Sigmoid colon (tissue), 7 donors: ENCODE data around the gene SERPINE1. TPM values are rescaled to one million over a fixed set of nuclear protein-coding genes. Genes with fewer than 3 reads are reported as not detected.

Experiments
- DNase-seq: peaks from one replicate; pipeline ENCODE4 v3.0.0-alpha.2; 2019
- H3K27ac ChIP-seq, 4 donors: fragments of 200-600 bp; sonication (generic); one replicate each; pipeline ENCODE4 v1.5.1; 2016 to 2019; ENCODE audit warnings: mild to moderate bottlenecking in 1 of 4
- H3K27me3 ChIP-seq, 3 donors: fragments of 200-600 bp; sonication (generic); one replicate each; pipeline ENCODE4 v1.5.1; 2019; ENCODE audit warnings: mild to moderate bottlenecking in 1 of 3
- H3K36me3 ChIP-seq, 4 donors: fragments of 200-600 bp; sonication (generic); one replicate each; pipeline ENCODE4 v1.5.1; 2016 to 2019
- H3K4me1 ChIP-seq, 4 donors: fragments of 200-600 bp; sonication (generic); one replicate each; pipeline ENCODE4 v1.5.1; 2017 to 2019
- H3K4me3 ChIP-seq, 4 donors: fragments of 200-600 bp; sonication (generic); one replicate each; pipeline ENCODE4 v1.5.1; 2017 to 2019; ENCODE audit warnings: mild to moderate bottlenecking in 2 of 4, moderate library complexity in 1 of 4
- H3K9me3 ChIP-seq, 4 donors: fragments of 200-600 bp in 3 of 4; sonication (generic) in 3 of 4; one replicate each; pipeline versions ENCODE4 v1.5.1 to v1.6.1; 2013 to 2019
- EP300 ChIP-seq, 4 donors: sonication (generic); formaldehyde crosslinking; IDR thresholded peaks; one replicate each; pipeline ENCODE4 v1.6.1; 2017; ENCODE audit warnings: antibody characterized with exemption in 4 of 4
- POLR2A ChIP-seq, 2 donors: fragments of 450-650 bp; IDR thresholded peaks; one replicate each; pipeline ENCODE4 v1.6.1; 2016; ENCODE audit warnings: antibody characterized with exemption in 2 of 2, mild to moderate bottlenecking in 2 of 2, moderate library complexity in 2 of 2
- POLR2AphosphoS5 ChIP-seq, 4 donors: sonication (generic); formaldehyde crosslinking; IDR thresholded peaks; one replicate each; pipeline ENCODE4 v1.6.1; 2017; ENCODE audit warnings: antibody characterized with exemption in 4 of 4
- WGBS, 2 donors: extraction: QIAGEN DNeasy Blood & Tissue Kit; methylation state at CpG; one replicate each; pipeline ENCODE4 v1.1.7; 2013; 5-methylcytosine and 5-hydroxymethylcytosine counted together
- intact Hi-C: fragments of 100-400 bp; cut with DNase I; formaldehyde crosslinking; loops from one replicate; pipeline ENCODE4 v1.15.1; 2023
- polyA plus RNA-seq, 3 donors: library from polyadenylated mRNA; stranded (reverse); fragments of 200-250 nt; gene quantifications; one replicate each; pipeline ENCODE4 v1.2.3, GENCODE V29; 2013
- total RNA-seq, 4 donors: library from RNA; depleted of rRNA; stranded (reverse); fragments of >200 nt; gene quantifications; one replicate each; pipeline ENCODE4 v1.1.0, GENCODE V29; 2016
- TF ChIP-seq, protein P1 (sequence below), 4 experiments: fragments of 450-650 bp in 3 of 4; fragments of 200-600 bp in 1 of 4; IDR thresholded peaks; one replicate each; pipeline ENCODE4 v1.5.1; 2016 to 2019; ENCODE audit warnings: antibody characterized with exemption in 4 of 4, mild to moderate bottlenecking in 3 of 4, moderate library complexity in 2 of 4
- donor health status: healthy with polysubstance abuse.
- donor health status: Bipolar disorder and iron deficiency.
- donor health status: healthy.

The SERPINE1 gene
- total and polyA plus RNA-seq, 7 donors: 0.46 to 21.3 (median 9.3) TPM

DNA sequence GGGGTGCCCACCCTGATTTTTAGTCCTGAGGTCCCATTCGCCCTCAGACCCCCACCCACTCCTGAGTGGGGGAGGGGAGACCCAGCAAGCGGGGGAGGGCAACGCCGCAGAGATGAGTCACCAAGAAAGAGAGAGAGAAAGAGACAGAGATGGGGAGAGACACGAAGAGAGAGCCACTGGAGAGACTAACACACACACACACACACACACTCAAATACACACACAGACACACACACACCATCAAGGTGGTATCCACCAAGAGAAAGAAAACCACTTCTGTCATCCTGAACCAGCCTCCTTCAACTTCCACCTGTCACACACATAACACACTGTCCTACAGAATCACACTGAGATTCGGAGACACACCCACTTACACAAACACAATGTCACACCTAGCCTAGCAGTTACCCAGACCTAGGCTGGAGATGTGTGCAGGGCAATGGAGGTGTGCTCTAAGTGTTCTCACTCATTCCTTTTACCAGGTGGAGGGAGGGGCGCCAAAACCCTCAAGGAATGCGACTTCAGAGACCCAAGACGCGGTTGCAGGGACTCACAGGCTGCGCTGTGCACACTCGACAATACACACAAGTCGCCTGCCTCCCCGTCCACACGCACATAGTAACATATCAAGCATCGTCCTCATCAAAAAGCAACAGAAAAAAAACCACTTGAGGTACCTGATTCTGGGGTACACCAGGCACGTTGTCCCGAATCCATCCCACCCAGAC lies 42.4 kb downstream of the SERPINE1 start:
- Histone ChIP-seq H3K9me3 (no peaks in the 10 kb centered on the region), H3K4me1 (peaks cover 0 to 53% (median 47%) of the 10 kb centered on the region in 4 donors), H3K27me3 (peaks cover 78 to 100% (median 97%) of the 10 kb centered on the region in 3 donors), H3K27ac (no peak overlapping the region), H3K4me3 (no peak overlapping the region), H3K36me3 (no peaks in the 10 kb centered on the region)
- no peak for DNase-seq
- intact Hi-C loops: loop anchor here (1.0 to 10.0 kb wide), 2 partner anchors 25 to 274 kb away; partner anchors contain the start of gene ACHE
- 2 to 3% methylated on average over 18 of the region's 18 CpGs for WGBS, 2 donors
- TF ChIP-seq POLR2AphosphoS5 (IDR thresholded peaks at IDR 0.05) (no peak), POLR2A (IDR thresholded peaks at IDR 0.05) (no peak), EP300 (IDR thresholded peaks at IDR 0.05) (no peak)
- TF ChIP-seq, protein P1, sequence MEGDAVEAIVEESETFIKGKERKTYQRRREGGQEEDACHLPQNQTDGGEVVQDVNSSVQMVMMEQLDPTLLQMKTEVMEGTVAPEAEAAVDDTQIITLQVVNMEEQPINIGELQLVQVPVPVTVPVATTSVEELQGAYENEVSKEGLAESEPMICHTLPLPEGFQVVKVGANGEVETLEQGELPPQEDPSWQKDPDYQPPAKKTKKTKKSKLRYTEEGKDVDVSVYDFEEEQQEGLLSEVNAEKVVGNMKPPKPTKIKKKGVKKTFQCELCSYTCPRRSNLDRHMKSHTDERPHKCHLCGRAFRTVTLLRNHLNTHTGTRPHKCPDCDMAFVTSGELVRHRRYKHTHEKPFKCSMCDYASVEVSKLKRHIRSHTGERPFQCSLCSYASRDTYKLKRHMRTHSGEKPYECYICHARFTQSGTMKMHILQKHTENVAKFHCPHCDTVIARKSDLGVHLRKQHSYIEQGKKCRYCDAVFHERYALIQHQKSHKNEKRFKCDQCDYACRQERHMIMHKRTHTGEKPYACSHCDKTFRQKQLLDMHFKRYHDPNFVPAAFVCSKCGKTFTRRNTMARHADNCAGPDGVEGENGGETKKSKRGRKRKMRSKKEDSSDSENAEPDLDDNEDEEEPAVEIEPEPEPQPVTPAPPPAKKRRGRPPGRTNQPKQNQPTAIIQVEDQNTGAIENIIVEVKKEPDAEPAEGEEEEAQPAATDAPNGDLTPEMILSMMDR (IDR thresholded peaks at IDR 0.05): no peak

DNA sequence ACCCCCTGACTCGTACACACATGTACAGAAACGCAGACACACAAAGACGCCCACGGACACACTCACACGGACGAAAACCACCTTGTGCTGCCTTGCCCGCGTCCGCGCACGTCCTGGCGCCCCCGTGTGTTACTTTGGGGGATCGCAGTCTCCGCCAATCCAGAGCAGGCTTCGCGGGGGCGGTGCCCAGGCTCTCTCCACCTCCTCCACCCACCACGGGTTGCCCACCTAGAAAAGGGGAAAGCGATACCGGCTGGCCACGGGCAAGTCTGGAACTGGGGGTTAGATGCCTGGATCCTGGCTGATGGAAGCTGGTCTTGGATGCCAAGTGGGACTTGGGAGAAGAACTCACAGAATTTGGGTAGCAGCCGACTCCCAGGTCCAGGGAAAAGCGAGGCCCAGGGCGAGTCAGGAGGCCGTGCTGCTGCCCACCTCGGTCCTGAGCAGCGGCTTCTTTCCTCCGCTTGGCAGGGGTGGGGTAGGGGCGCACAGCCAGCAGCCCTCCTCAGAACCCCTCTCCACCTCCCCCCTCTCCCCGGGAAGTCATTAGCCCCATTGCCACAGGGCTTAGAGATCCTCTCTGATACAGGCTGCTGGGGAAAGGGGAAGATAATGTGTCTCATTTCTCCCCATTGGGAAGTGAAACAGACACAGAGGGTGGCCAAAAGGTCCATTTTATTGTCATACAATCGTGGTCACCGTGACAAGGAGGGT lies 43.1 kb downstream of the SERPINE1 start:
- no peak for DNase-seq
- intact Hi-C loops: loop anchor here (1.0 to 10.0 kb wide), 2 partner anchors 26 to 275 kb away; partner anchors contain the start of gene ACHE
- peaks cover 77 to 100% (median 97%) of the 10 kb centered on the region in 3 donors for H3K27me3 ChIP-seq
- H3K9me3 ChIP-seq: no peaks in the 10 kb centered on the region
- H3K4me1 ChIP-seq: peaks cover 0 to 50% (median 40%) of the 10 kb centered on the region in 4 donors
- TF ChIP-seq POLR2A (IDR thresholded peaks at IDR 0.05): no peak
- no peak for TF ChIP-seq POLR2AphosphoS5 (IDR thresholded peaks at IDR 0.05)
- TF ChIP-seq, protein P1 (IDR thresholded peaks at IDR 0.05): peak; percentile 56 to 92 (median 68)
- H3K27ac ChIP-seq: no peak overlapping the region
- no peaks in the 10 kb centered on the region for H3K36me3 ChIP-seq
- no peak overlapping the region for H3K4me3 ChIP-seq
- 1 to 3% methylated on average over 33 of the region's 33 CpGs for WGBS, 2 donors

DNA sequence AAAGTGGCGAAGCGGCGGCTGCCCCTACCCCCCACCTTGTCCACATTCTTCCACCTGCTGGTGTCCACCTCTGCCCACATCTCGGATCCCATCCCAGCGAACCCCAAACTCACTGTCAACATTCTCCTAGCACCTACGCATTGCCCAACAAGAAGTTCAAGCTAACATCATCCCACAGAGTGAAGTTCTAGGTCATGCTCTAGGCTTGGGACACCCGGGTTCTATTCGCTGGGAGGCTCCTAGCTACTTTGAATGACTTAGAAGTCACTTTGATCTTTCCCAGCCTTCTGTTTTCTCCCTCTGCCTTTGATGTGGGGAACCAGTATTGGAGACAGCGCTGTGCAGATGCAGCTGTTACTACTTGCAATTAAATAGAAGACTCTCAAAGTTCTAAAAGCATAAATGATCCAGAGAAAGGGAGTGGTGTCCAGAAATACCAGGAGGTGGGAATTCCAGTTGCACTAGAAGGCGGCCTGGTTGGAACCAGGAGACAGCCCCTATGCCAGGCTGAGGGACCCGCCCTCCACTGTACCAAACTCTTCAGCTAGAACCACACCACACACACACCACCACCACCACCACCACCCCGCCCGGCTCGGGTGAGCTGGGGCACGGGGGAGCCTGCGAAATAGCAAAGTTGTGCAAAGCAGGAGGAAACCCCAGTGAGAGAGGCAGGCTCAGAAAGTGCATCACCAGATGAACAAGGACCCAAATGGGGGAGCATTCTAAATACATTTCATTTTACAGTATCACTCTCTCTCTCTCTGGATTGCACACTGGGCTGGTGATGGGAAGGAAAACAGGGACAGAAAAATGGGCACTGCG lies 43.9 kb downstream of the SERPINE1 start:
- DNase-seq: no peak
- H3K27me3 ChIP-seq: peaks cover 77 to 100% (median 96%) of the 10 kb centered on the region in 3 donors
- no peak overlapping the region for H3K27ac ChIP-seq

DNA sequence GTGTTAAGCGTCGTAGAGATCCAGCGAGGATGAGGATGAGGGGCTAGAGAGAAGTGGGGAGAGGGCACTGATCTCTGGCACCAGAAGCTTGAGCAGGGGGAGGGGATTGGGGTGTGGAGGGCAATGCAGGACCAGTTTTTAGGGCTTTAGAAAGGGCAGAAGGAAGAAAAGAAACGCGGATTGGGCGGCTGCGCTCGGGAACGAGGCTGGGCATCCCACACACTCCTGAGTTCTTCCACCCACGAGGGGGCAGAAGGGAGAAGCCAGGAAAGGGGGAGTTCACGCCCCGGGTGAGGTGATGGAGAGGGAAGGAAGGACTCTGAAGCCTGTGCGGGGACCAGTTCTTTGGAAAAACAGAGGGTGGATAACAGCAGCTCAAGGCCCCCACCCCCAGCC lies 44.5 kb downstream of the SERPINE1 start:
- intact Hi-C loops: no loop called here
- H3K4me1 ChIP-seq: peaks cover 0 to 36% (median 27%) of the 10 kb centered on the region in 4 donors

More for the DNA sequence above, 43.9 kb downstream of the SERPINE1 start:
- WGBS, 2 donors: 4 to 5% methylated on average over 17 of the region's 17 CpGs
- Histone ChIP-seq H3K4me3 (no peak overlapping the region), H3K9me3 (no peaks in the 10 kb centered on the region), H3K36me3 (no peaks in the 10 kb centered on the region), H3K4me1 (peaks cover 0 to 41% (median 32%) of the 10 kb centered on the region in 4 donors)
- TF ChIP-seq EP300 (IDR thresholded peaks at IDR 0.05): no peak
- no peak for TF ChIP-seq POLR2A (IDR thresholded peaks at IDR 0.05)
- TF ChIP-seq, protein P1 (IDR thresholded peaks at IDR 0.05): no peak
- TF ChIP-seq POLR2AphosphoS5 (IDR thresholded peaks at IDR 0.05): no peak
- intact Hi-C loops: no loop called here

More for the DNA sequence above, 44.5 kb downstream of the SERPINE1 start:
- Histone ChIP-seq H3K36me3 (no peaks in the 10 kb centered on the region), H3K27me3 (peaks cover 76 to 100% (median 96%) of the 10 kb centered on the region in 3 donors), H3K4me3 (no peak overlapping the region), H3K27ac (no peak overlapping the region), H3K9me3 (no peaks in the 10 kb centered on the region)
- DNase-seq: no peak
- WGBS, 2 donors: 3 to 4% methylated on average over 13 of the region's 13 CpGs
- TF ChIP-seq, protein P1 (IDR thresholded peaks at IDR 0.05): no peak
- TF ChIP-seq POLR2A (IDR thresholded peaks at IDR 0.05) (no peak), POLR2AphosphoS5 (IDR thresholded peaks at IDR 0.05) (no peak), EP300 (IDR thresholded peaks at IDR 0.05) (no peak)
